ENCODE data around the gene LRRIQ4.

DNA sequence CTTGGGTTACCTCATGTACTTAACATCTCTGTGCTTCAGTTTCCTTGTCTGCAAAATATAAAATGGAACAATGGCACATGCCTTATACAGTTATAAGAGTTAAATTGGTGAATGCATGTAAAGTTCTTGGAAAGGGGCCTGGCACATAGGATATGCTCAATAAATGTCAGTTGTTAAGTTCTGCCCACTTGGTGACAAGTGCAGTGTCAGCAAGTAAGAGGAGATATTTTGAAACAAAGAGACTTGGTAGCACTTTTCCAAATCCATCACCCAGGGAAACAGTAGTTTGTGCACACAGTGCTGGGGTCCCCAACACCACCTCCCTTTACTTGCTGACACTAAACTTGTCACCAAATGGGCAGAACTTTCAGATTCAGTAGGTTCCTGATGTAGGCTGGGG is 37.9 kb downstream of the LRRIQ4 start:
- TF ChIP-seq, protein P1, sequence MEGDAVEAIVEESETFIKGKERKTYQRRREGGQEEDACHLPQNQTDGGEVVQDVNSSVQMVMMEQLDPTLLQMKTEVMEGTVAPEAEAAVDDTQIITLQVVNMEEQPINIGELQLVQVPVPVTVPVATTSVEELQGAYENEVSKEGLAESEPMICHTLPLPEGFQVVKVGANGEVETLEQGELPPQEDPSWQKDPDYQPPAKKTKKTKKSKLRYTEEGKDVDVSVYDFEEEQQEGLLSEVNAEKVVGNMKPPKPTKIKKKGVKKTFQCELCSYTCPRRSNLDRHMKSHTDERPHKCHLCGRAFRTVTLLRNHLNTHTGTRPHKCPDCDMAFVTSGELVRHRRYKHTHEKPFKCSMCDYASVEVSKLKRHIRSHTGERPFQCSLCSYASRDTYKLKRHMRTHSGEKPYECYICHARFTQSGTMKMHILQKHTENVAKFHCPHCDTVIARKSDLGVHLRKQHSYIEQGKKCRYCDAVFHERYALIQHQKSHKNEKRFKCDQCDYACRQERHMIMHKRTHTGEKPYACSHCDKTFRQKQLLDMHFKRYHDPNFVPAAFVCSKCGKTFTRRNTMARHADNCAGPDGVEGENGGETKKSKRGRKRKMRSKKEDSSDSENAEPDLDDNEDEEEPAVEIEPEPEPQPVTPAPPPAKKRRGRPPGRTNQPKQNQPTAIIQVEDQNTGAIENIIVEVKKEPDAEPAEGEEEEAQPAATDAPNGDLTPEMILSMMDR (IDR thresholded peaks at IDR 0.05; ENCODE audit: low read depth, low read length) = no peak
- no peak for TF ChIP-seq POLR2A (IDR thresholded peaks at IDR 0.05; ENCODE audit: extremely low read depth, insufficient read length)
- TF ChIP-seq, protein P2, sequence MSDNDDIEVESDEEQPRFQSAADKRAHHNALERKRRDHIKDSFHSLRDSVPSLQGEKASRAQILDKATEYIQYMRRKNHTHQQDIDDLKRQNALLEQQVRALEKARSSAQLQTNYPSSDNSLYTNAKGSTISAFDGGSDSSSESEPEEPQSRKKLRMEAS (IDR thresholded peaks at IDR 0.05; ENCODE audit: low read depth, low read length) = no peak
- no peak for TF ChIP-seq MYC (IDR thresholded peaks at IDR 0.05; ENCODE audit: low read depth, low read length)
